HUES48 (cell line): ENCODE results near the gene SCGB2A2.

Source experiments
- H3K27ac ChIP-seq: one replicate; pipeline ENCODE4 v1.7.0; 2013; ENCODE audit warnings: low read depth, low read length, inconsistent platforms
- H3K27me3 ChIP-seq: 2 replicates; pipeline ENCODE4 v1.6.1; 2013; ENCODE audit warnings: mild to moderate bottlenecking, low read length; ENCODE audit not compliant: control insufficient read depth, insufficient read depth
- H3K36me3 ChIP-seq: 2 replicates; pipeline ENCODE4 v1.6.1; 2013; ENCODE audit warnings: low read length; ENCODE audit not compliant: control insufficient read depth, insufficient read depth
- H3K4me1 ChIP-seq: 2 replicates; pipeline ENCODE4 v1.6.1; 2013; ENCODE audit warnings: mild to moderate bottlenecking, low read length; ENCODE audit not compliant: control insufficient read depth, insufficient read depth
- H3K4me3 ChIP-seq: 2 replicates; pipeline ENCODE4 v1.5.1; 2013; ENCODE audit warnings: mild to moderate bottlenecking, low read depth, low read length
- H3K9ac ChIP-seq: 2 replicates; pipeline ENCODE4 v1.6.1; 2013; ENCODE audit warnings: mild to moderate bottlenecking, low read depth, low read length, moderate library complexity
- H3K9me3 ChIP-seq: 2 replicates; pipeline ENCODE4 v1.6.1; 2013; ENCODE audit warnings: low read length; ENCODE audit not compliant: control insufficient read depth, insufficient read depth

The SCGB2A2 gene

GRCh38 chr11:62269654-62270278, at the start of gene SCGB2A2:
TSS of gene SCGB2A2 (plus strand) at chr11:62270158. CDS start at chr11:62270217, 59 bp downstream.
- Histone ChIP-seq H3K27me3 (no peaks in the 10 kb centered on the region), H3K4me1 (no peaks in the 10 kb centered on the region), H3K9me3 (no peaks in the 10 kb centered on the region), H3K36me3 (no peaks in the 10 kb centered on the region), H3K27ac (no peak within 1 kb of the TSS), H3K9ac (no peak within 1 kb of the TSS), H3K4me3 (no peak within 1 kb of the TSS)

- Histone ChIP-seq H3K4me1 (no peaks in the 10 kb centered on the region), H3K36me3 (no peaks in the 10 kb centered on the region), H3K27ac (no peak overlapping the region), H3K27me3 (no peaks in the 10 kb centered on the region), H3K9me3 (peaks cover 27% of the 10 kb centered on the region), H3K4me3 (no peak overlapping the region), H3K9ac (no peak overlapping the region)
These were observed 48.5 kb upstream of the SCGB2A2 start for GRCh38 chr11:62221498-62221897.

DNA sequence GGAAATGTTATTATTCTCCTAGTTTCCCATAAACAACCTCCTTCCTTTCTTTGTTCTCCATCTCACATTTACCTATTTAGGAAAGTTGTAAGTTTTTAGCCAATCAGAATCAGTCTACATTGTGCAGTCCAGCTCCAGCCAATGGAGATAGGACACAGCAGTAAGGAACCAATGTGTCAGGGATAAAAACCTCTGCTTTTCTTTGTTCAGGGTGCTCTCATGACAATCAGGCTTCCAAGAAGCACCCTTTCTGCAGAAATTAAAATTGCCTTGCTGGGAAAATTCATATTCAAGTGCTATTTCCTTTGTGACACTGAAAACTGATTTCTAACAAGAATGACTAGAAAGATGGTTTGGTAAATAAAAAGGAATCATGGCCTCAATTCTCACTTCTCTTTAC, 46.9 kb upstream of the SCGB2A2 start:
- no peak overlapping the region for H3K4me3 ChIP-seq
- H3K36me3 ChIP-seq = no peaks in the 10 kb centered on the region
- peaks cover 27% of the 10 kb centered on the region for H3K9me3 ChIP-seq
- no peak overlapping the region for H3K9ac ChIP-seq
- no peaks in the 10 kb centered on the region for H3K27me3 ChIP-seq
- no peak overlapping the region for H3K27ac ChIP-seq
- no peaks in the 10 kb centered on the region for H3K4me1 ChIP-seq

DNA sequence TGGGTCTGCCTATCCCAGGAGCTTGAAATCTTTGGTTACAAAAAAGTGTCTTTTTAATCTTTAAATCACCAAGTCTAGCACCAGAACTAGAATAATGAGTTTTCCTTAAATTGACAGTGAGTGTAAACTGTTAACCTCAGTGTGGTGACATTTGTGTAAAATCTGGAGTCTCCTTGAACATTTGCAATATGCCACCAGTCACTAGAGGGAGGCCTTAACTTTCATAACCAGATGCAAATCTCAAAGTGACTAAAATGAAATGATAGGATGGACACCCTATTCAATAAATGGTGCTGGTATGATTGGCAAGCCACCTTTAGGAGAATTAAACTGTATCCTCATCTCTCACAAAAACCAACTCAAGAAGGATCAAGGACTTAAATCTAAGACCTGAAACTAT, 36.2 kb upstream of the SCGB2A2 start:
- H3K4me3 ChIP-seq = no peak overlapping the region
- no peaks in the 10 kb centered on the region for H3K9me3 ChIP-seq
- H3K9ac ChIP-seq = no peak overlapping the region
- no peaks in the 10 kb centered on the region for H3K4me1 ChIP-seq
- no peaks in the 10 kb centered on the region for H3K36me3 ChIP-seq
- no peaks in the 10 kb centered on the region for H3K27me3 ChIP-seq
- H3K27ac ChIP-seq = no peak overlapping the region

DNA sequence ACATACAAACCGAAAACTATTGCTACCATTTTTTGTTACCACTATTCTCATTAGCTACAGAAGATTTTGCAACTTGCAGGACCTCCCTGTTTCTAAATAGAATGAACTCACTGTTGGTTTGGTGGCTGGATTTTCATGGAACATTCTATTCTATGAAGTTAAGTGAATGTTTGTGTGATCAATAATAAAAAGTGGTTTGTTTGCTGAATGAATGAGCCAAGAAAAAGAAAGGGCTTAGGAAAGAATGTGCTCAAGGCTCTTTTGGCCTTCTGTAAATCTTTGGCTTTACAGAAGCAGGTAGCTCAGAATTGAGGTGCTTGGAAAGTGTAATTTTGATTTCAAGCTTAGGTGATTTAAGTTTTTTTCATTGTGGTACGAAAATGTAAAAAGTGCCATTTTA, 33.8 kb upstream of the SCGB2A2 start:
- no peaks in the 10 kb centered on the region for H3K27me3 ChIP-seq
- H3K9me3 ChIP-seq = no peaks in the 10 kb centered on the region
- H3K27ac ChIP-seq = no peak overlapping the region
- H3K4me1 ChIP-seq = no peaks in the 10 kb centered on the region
- H3K36me3 ChIP-seq = no peaks in the 10 kb centered on the region
- H3K9ac ChIP-seq = no peak overlapping the region
- no peak overlapping the region for H3K4me3 ChIP-seq

DNA sequence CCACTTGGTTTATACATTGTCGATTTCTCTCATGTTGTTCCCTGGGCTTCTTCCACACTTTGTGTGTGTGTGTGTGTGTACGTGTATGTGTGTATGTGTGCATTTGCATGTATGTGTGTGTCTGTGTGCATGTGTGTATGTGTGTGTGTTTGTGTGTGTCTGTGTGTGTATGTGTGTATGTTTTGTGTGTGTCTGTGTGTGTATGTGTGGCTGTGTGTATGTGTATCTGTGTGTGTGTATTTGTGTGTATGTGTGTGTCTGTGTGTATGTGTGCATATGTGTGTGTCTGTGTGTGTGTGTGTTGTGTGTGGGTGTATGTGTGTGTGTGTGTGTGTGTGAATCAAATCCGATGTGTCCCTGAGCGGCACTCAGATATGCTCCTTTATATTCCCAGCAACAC, 32.5 kb upstream of the SCGB2A2 start:
- Histone ChIP-seq H3K9ac (no peak overlapping the region), H3K27me3 (no peaks in the 10 kb centered on the region), H3K27ac (no peak overlapping the region), H3K36me3 (no peaks in the 10 kb centered on the region), H3K9me3 (no peaks in the 10 kb centered on the region), H3K4me3 (no peak overlapping the region), H3K4me1 (peaks cover 2% of the 10 kb centered on the region; the same call in 1 of the 2 replicates)

GRCh38 chr11:62238151-62238550, 31.8 kb upstream of the SCGB2A2 start:
- Histone ChIP-seq H3K4me1 (peaks cover 2% of the 10 kb centered on the region; the same call in 1 of the 2 replicates), H3K9ac (no peak overlapping the region), H3K27ac (no peak overlapping the region), H3K4me3 (no peak overlapping the region), H3K9me3 (no peaks in the 10 kb centered on the region), H3K36me3 (no peaks in the 10 kb centered on the region), H3K27me3 (no peaks in the 10 kb centered on the region)

DNA sequence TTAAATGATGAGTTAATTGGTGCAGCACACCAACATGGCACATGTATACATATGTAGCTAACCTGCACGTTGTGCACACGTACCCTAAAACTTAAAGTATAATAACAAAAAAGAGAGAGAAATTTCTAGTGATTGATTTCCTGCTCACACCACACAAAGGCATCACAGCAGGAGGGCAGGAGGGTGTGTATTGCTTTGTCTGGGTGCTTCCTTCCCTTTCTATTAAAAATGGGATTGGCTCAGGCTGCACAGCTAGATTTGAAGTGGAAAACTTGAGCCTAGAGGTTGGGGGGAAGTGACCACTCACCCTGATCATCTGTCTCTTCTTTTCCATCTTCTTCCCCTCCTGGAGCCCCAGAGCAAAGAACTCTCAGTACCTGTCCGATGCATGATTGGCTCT, 28.9 kb upstream of the SCGB2A2 start:
- H3K4me1 ChIP-seq = peaks cover 2% of the 10 kb centered on the region; the same call in 1 of the 2 replicates
- no peaks in the 10 kb centered on the region for H3K27me3 ChIP-seq
- no peak overlapping the region for H3K27ac ChIP-seq
- H3K9me3 ChIP-seq = no peaks in the 10 kb centered on the region
- no peak overlapping the region for H3K9ac ChIP-seq
- no peaks in the 10 kb centered on the region for H3K36me3 ChIP-seq
- H3K4me3 ChIP-seq = no peak overlapping the region

DNA sequence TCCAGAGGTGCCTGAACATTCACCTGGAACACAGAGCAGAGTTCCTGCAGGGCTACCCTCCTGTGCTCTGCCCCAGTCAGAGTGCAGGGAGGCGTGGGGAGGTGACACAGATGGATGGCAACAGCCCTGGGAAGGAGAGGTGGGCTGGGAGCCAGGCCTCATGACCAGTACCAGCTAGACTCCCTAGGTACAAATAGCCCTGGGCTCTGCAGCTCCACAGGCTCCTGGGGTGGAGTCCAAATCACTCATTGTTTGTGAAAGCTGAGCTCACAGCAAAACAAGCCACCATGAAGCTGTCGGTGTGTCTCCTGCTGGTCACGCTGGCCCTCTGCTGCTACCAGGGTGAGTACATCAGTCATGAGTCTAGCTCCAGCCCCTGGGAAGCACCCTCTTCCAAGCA, 27.9 kb upstream of the SCGB2A2 start, which contains the start of gene SCGB1D2:
Gene SCGB1D2 (plus strand): TSS at position 219 of the 400 bp plus-strand sequence. CDS start 69 bp downstream, at position 288.
- H3K36me3 ChIP-seq = no peaks in the 10 kb centered on the region

GRCh38 chr11:62245271-62245753, 24.6 kb upstream of the SCGB2A2 start:
- no peak overlapping the region for H3K9ac ChIP-seq
- no peaks in the 10 kb centered on the region for H3K27me3 ChIP-seq
- H3K4me1 ChIP-seq = peaks cover 2% of the 10 kb centered on the region; the same call in 1 of the 2 replicates
- no peak overlapping the region for H3K4me3 ChIP-seq
- no peak overlapping the region for H3K27ac ChIP-seq
- H3K9me3 ChIP-seq = peaks cover 4% of the 10 kb centered on the region; the same call in 1 of the 2 replicates
- H3K36me3 ChIP-seq = no peaks in the 10 kb centered on the region

More for the DNA sequence above, 27.9 kb upstream of the SCGB2A2 start, which contains the start of gene SCGB1D2:
- Histone ChIP-seq H3K9ac (no peak within 1 kb of the TSS), H3K4me1 (peaks cover 2% of the 10 kb centered on the region; the same call in 1 of the 2 replicates), H3K9me3 (no peaks in the 10 kb centered on the region), H3K27me3 (no peaks in the 10 kb centered on the region), H3K4me3 (no peak within 1 kb of the TSS), H3K27ac (no peak within 1 kb of the TSS)

DNA sequence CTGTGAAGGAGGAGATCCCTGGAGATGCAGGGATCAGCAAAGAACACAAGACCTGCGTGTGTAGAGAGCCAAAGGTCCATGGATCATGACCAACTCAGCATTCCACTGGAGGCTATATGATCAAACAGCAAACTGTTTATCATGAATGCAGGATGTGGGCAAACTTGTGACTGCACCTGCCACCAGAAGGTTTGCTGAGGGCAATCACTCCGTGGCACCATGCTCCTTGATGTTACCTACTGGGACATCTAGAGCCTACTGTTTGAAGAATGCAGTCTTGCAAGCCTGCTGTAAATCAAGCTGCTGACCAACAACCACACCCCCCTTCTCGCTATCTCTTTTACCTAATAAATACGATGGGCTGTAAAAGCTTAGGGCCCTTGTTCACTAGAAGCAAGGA, 18.3 kb upstream of the SCGB2A2 start:
- Histone ChIP-seq H3K9ac (no peak overlapping the region), H3K36me3 (no peaks in the 10 kb centered on the region), H3K9me3 (peaks cover 31% of the 10 kb centered on the region), H3K27me3 (no peaks in the 10 kb centered on the region), H3K4me3 (no peak overlapping the region), H3K27ac (no peak overlapping the region), H3K4me1 (no peaks in the 10 kb centered on the region)
